Kidney epithelial cell (primary cell): ENCODE measurements around the gene RNF220. TPM values are rescaled to one million over a fixed set of nuclear protein-coding genes. Genes with fewer than 3 reads are reported as not detected.

Source experiments
- DNase-seq: peaks from one replicate; pipeline ENCODE4 v3.0.0-alpha.2; 2010; ENCODE audit warnings: low read depth
- H3K27me3 ChIP-seq: 2 replicates; pipeline ENCODE4 v1.6.0; 2011; ENCODE audit warnings: low read length; ENCODE audit not compliant: control insufficient read depth, insufficient read depth
- H3K36me3 ChIP-seq: 2 replicates; pipeline ENCODE4 v1.5.1; 2011; ENCODE audit warnings: low read length; ENCODE audit not compliant: control insufficient read depth, insufficient read depth
- H3K4me3 ChIP-seq: 2 replicates; pipeline ENCODE4 v1.5.1; 2011; ENCODE audit warnings: low read depth, mild to moderate bottlenecking, control low read depth, low read length
- CTCF ChIP-seq: IDR thresholded peaks from 2 replicates; pipeline ENCODE4 v1.5.1; 2011; ENCODE audit warnings: mild to moderate bottlenecking, moderate library complexity, low read length, control low read depth, inconsistent platforms; ENCODE audit not compliant: insufficient read depth, poor library complexity, severe bottlenecking
- total RNA-seq: library from RNA; depleted of rRNA; stranded (reverse); fragments of >200 nt; gene quantifications from 2 replicates; pipeline ENCODE4 v1.2.3, GENCODE V29; 2015

RNF220 gene
- total RNA-seq, 1 donor from 2014 or later: 127 TPM

- TF ChIP-seq CTCF: no peak
- DNase-seq: no peak
- no peaks in the 10 kb centered on the region for H3K36me3 ChIP-seq
- peaks cover 28% of the 10 kb centered on the region for H3K27me3 ChIP-seq
- H3K4me3 ChIP-seq: no peak overlapping the region
These were observed 139.9 kb downstream of the RNF220 start for GRCh38 chr1:44544960-44545359.

- H3K4me3 ChIP-seq: no peak overlapping the region
- DNase-seq: no peak
- no peak for TF ChIP-seq CTCF
- H3K36me3 ChIP-seq: no peaks in the 10 kb centered on the region
- peaks cover 28% of the 10 kb centered on the region for H3K27me3 ChIP-seq
These were observed 140.9 kb downstream of the RNF220 start for GRCh38 chr1:44545961-44546360.

- no peak overlapping the region for H3K4me3 ChIP-seq
- no peaks in the 10 kb centered on the region for H3K36me3 ChIP-seq
- DNase-seq: no peak
- H3K27me3 ChIP-seq: peaks cover 28% of the 10 kb centered on the region
- no peak for TF ChIP-seq CTCF
These were observed 141.5 kb downstream of the RNF220 start for GRCh38 chr1:44546403-44547053.

- Histone ChIP-seq H3K27me3 (peaks cover 24% of the 10 kb centered on the region), H3K36me3 (no peaks in the 10 kb centered on the region), H3K4me3 (no peak overlapping the region)
- no peak for TF ChIP-seq CTCF
- no peak for DNase-seq
These were observed 142.3 kb downstream of the RNF220 start for GRCh38 chr1:44547361-44547760.

- DNase-seq: no peak
- no peak overlapping the region for H3K4me3 ChIP-seq
- no peaks in the 10 kb centered on the region for H3K36me3 ChIP-seq
- H3K27me3 ChIP-seq: peaks cover 19% of the 10 kb centered on the region
- TF ChIP-seq CTCF: no peak
These were observed 142.8 kb downstream of the RNF220 start for GRCh38 chr1:44547837-44548236.

- TF ChIP-seq CTCF: no peak
- DNase-seq: no peak
- Histone ChIP-seq H3K4me3 (no peak overlapping the region), H3K27me3 (peaks cover 5% of the 10 kb centered on the region), H3K36me3 (no peaks in the 10 kb centered on the region)
These were observed 144.5 kb downstream of the RNF220 start for GRCh38 chr1:44549510-44549909.
